ENCODE measurements around the gene BTBD17.

The BTBD17 gene

GRCh38 chr17:74324521-74324920 is 37.1 kb downstream of the BTBD17 start:
- no peak for DNase-seq (ENCODE audit: low spot score)
- Histone ChIP-seq H3K14ac (ENCODE audit: low read length) (no peak overlapping the region), H3K27me3 (ENCODE audit: control insufficient read depth in 3 of 3, insufficient read depth in 3 of 3, low read depth in 1 of 3, low read length in 3 of 3) (peaks cover 6 to 71% (median 19%) of the 10 kb centered on the region in 3 experiments), H2BK12ac (ENCODE audit: low read length) (no peak overlapping the region), H2AK5ac (ENCODE audit: low read depth, low read length) (no peak overlapping the region), H3K4me2 (ENCODE audit: insufficient read depth, low read length, poor library complexity, severe bottlenecking) (no peak overlapping the region), H3K27ac (replicated peaks; ENCODE audit: low read length) (no peak overlapping the region), H3K36me3 (replicated peaks in 1 of 2; ENCODE audit: control insufficient read depth in 2 of 2, insufficient read depth in 2 of 2, low read length in 2 of 2) (no peaks in the 10 kb centered on the region), H4K91ac (ENCODE audit: low read depth, low read length, poor library complexity) (no peak overlapping the region), H2BK120ac (ENCODE audit: low read depth, low read length) (no peak overlapping the region), H4K8ac (ENCODE audit: low read depth, low read length) (no peak overlapping the region), H2AFZ (ENCODE audit: low read length) (no peak overlapping the region), H3K79me1 (ENCODE audit: low read depth, low read length) (no peaks in the 10 kb centered on the region), H3K9me3 (replicated peaks in 1 of 2; ENCODE audit: control insufficient read depth in 2 of 2, insufficient read depth in 1 of 2, low read depth in 1 of 2, low read length in 2 of 2) (no peaks in the 10 kb centered on the region), H2BK5ac (ENCODE audit: low read length) (no peak overlapping the region), H3K4me1 (ENCODE audit: control insufficient read depth in 2 of 2, insufficient read depth in 1 of 2, low read depth in 1 of 2, low read length in 2 of 2) (peaks cover 10 to 12% of the 10 kb centered on the region in 2 donors), H3K9ac (ENCODE audit: low read depth, low read length, poor library complexity) (no peak overlapping the region), H3K4ac (ENCODE audit: low read length) (no peak overlapping the region), H3K18ac (ENCODE audit: low read length) (no peak overlapping the region), H2BK15ac (ENCODE audit: low read length) (no peak overlapping the region), H3K23ac (ENCODE audit: low read depth, low read length, poor library complexity) (no peak overlapping the region), H3K4me3 (ENCODE audit: low read length in 2 of 2) (no peak overlapping the region)
- no CpG with 5 or more reads among the region's 6 CpGs for WGBS, 2 donors (ENCODE audit: extremely low coverage in 2 of 2, insufficient read length in 2 of 2, insufficient replicate concordance in 1 of 2)

GRCh38 chr17:74318391-74318790 is 43.3 kb downstream of the BTBD17 start:
- Histone ChIP-seq H3K18ac (ENCODE audit: low read length) (no peak overlapping the region), H2AK5ac (ENCODE audit: low read depth, low read length) (no peak overlapping the region)

GRCh38 chr17:74317071-74317470 is 44.6 kb downstream of the BTBD17 start:
- Histone ChIP-seq H3K27ac (replicated peaks; ENCODE audit: low read length) (no peak overlapping the region), H3K4me1 (ENCODE audit: control insufficient read depth in 2 of 2, insufficient read depth in 1 of 2, low read depth in 1 of 2, low read length in 2 of 2) (peaks cover 0 to 3% of the 10 kb centered on the region in 2 donors), H3K9ac (ENCODE audit: low read depth, low read length, poor library complexity) (no peak overlapping the region), H4K91ac (ENCODE audit: low read depth, low read length, poor library complexity) (no peak overlapping the region), H2BK12ac (ENCODE audit: low read length) (no peak overlapping the region), H3K79me1 (ENCODE audit: low read depth, low read length) (no peaks in the 10 kb centered on the region), H2BK120ac (ENCODE audit: low read depth, low read length) (no peak overlapping the region), H3K4me2 (ENCODE audit: insufficient read depth, low read length, poor library complexity, severe bottlenecking) (no peak overlapping the region), H4K8ac (ENCODE audit: low read depth, low read length) (no peak overlapping the region), H3K27me3 (ENCODE audit: control insufficient read depth in 3 of 3, insufficient read depth in 3 of 3, low read depth in 1 of 3, low read length in 3 of 3) (peaks cover 0 to 48% (median 2%) of the 10 kb centered on the region in 3 experiments), H3K9me3 (replicated peaks in 1 of 2; ENCODE audit: control insufficient read depth in 2 of 2, insufficient read depth in 1 of 2, low read depth in 1 of 2, low read length in 2 of 2) (peaks cover 0 to 3% of the 10 kb centered on the region in 2 donors), H3K36me3 (replicated peaks in 1 of 2; ENCODE audit: control insufficient read depth in 2 of 2, insufficient read depth in 2 of 2, low read length in 2 of 2) (no peaks in the 10 kb centered on the region), H3K4me3 (ENCODE audit: low read length in 2 of 2) (no peak overlapping the region), H3K4ac (ENCODE audit: low read length) (no peak overlapping the region), H3K14ac (ENCODE audit: low read length) (peak overlapping the region; percentile 77), H2BK5ac (ENCODE audit: low read length) (no peak overlapping the region), H3K18ac (ENCODE audit: low read length) (no peak overlapping the region), H2AFZ (ENCODE audit: low read length) (no peak overlapping the region), H2BK15ac (ENCODE audit: low read length) (peak overlapping the region; percentile 35), H2AK5ac (ENCODE audit: low read depth, low read length) (peak overlapping the region; percentile 22), H3K23ac (ENCODE audit: low read depth, low read length, poor library complexity) (no peak overlapping the region)
- no CpG with 5 or more reads among the region's 16 CpGs for WGBS, 2 donors (ENCODE audit: extremely low coverage in 2 of 2, insufficient read length in 2 of 2, insufficient replicate concordance in 1 of 2)
- no peak for DNase-seq (ENCODE audit: low spot score)

More at GRCh38 chr17:74318391-74318790, 43.3 kb downstream of the BTBD17 start:
- no peak overlapping the region for H2BK12ac ChIP-seq (ENCODE audit: low read length)
- peaks cover 0 to 3% of the 10 kb centered on the region in 2 donors for H3K4me1 ChIP-seq (ENCODE audit: control insufficient read depth in 2 of 2, insufficient read depth in 1 of 2, low read depth in 1 of 2, low read length in 2 of 2)
- no peak overlapping the region for H4K91ac ChIP-seq (ENCODE audit: low read depth, low read length, poor library complexity)
- H2BK5ac ChIP-seq (ENCODE audit: low read length), result no peak overlapping the region
- H2BK15ac ChIP-seq (ENCODE audit: low read length), result peak overlapping the region; percentile 43
- no peak overlapping the region for H3K4ac ChIP-seq (ENCODE audit: low read length)
- H4K8ac ChIP-seq (ENCODE audit: low read depth, low read length), result no peak overlapping the region
- H3K14ac ChIP-seq (ENCODE audit: low read length), result no peak overlapping the region
- no peaks in the 10 kb centered on the region for H3K9me3 ChIP-seq (replicated peaks in 1 of 2; ENCODE audit: control insufficient read depth in 2 of 2, insufficient read depth in 1 of 2, low read depth in 1 of 2, low read length in 2 of 2)
- WGBS, 2 donors (ENCODE audit: extremely low coverage in 2 of 2, insufficient read length in 2 of 2, insufficient replicate concordance in 1 of 2), result no CpG with 5 or more reads among the region's 10 CpGs
- H2AFZ ChIP-seq (ENCODE audit: low read length), result no peak overlapping the region
- peaks cover 0 to 52% (median 2%) of the 10 kb centered on the region in 3 experiments for H3K27me3 ChIP-seq (ENCODE audit: control insufficient read depth in 3 of 3, insufficient read depth in 3 of 3, low read depth in 1 of 3, low read length in 3 of 3)
- no peak for DNase-seq (ENCODE audit: low spot score)
- H2BK120ac ChIP-seq (ENCODE audit: low read depth, low read length), result no peak overlapping the region
- no peak overlapping the region for H3K27ac ChIP-seq (replicated peaks; ENCODE audit: low read length)
- peak overlapping the region; percentile 3 for H3K9ac ChIP-seq (ENCODE audit: low read depth, low read length, poor library complexity)
- no peak overlapping the region for H3K23ac ChIP-seq (ENCODE audit: low read depth, low read length, poor library complexity)
- no peaks in the 10 kb centered on the region for H3K36me3 ChIP-seq (replicated peaks in 1 of 2; ENCODE audit: control insufficient read depth in 2 of 2, insufficient read depth in 2 of 2, low read length in 2 of 2)
- H3K79me1 ChIP-seq (ENCODE audit: low read depth, low read length), result no peaks in the 10 kb centered on the region
- no peak overlapping the region for H3K4me3 ChIP-seq (ENCODE audit: low read length in 2 of 2)
- H3K4me2 ChIP-seq (ENCODE audit: insufficient read depth, low read length, poor library complexity, severe bottlenecking), result no peak overlapping the region

GRCh38 chr17:74316220-74316619 is 45.4 kb downstream of the BTBD17 start:
- no peak overlapping the region for H3K4ac ChIP-seq (ENCODE audit: low read length)
- H3K27ac ChIP-seq (replicated peaks; ENCODE audit: low read length), result no peak overlapping the region
- no peak overlapping the region for H4K8ac ChIP-seq (ENCODE audit: low read depth, low read length)
- H3K27me3 ChIP-seq (ENCODE audit: control insufficient read depth in 3 of 3, insufficient read depth in 3 of 3, low read depth in 1 of 3, low read length in 3 of 3), result peaks cover 0 to 42% (median 2%) of the 10 kb centered on the region in 3 experiments
- H3K79me1 ChIP-seq (ENCODE audit: low read depth, low read length), result no peaks in the 10 kb centered on the region
- H3K18ac ChIP-seq (ENCODE audit: low read length), result peak overlapping the region; percentile 86
- no peak for DNase-seq (ENCODE audit: low spot score)
- H3K9ac ChIP-seq (ENCODE audit: low read depth, low read length, poor library complexity), result no peak overlapping the region
- no peaks in the 10 kb centered on the region for H3K36me3 ChIP-seq (replicated peaks in 1 of 2; ENCODE audit: control insufficient read depth in 2 of 2, insufficient read depth in 2 of 2, low read length in 2 of 2)
- H2BK12ac ChIP-seq (ENCODE audit: low read length), result no peak overlapping the region
- peaks cover 0 to 3% of the 10 kb centered on the region in 2 donors for H3K9me3 ChIP-seq (replicated peaks in 1 of 2; ENCODE audit: control insufficient read depth in 2 of 2, insufficient read depth in 1 of 2, low read depth in 1 of 2, low read length in 2 of 2)
- H3K4me1 ChIP-seq (ENCODE audit: control insufficient read depth in 2 of 2, insufficient read depth in 1 of 2, low read depth in 1 of 2, low read length in 2 of 2), result peaks cover 0 to 3% of the 10 kb centered on the region in 2 donors
- H3K23ac ChIP-seq (ENCODE audit: low read depth, low read length, poor library complexity), result no peak overlapping the region
- H2BK120ac ChIP-seq (ENCODE audit: low read depth, low read length), result no peak overlapping the region
- no peak overlapping the region for H3K4me2 ChIP-seq (ENCODE audit: insufficient read depth, low read length, poor library complexity, severe bottlenecking)
- no peak overlapping the region for H2BK15ac ChIP-seq (ENCODE audit: low read length)
- H2AK5ac ChIP-seq (ENCODE audit: low read depth, low read length), result no peak overlapping the region
- H2AFZ ChIP-seq (ENCODE audit: low read length), result no peak overlapping the region
- no peak overlapping the region for H4K91ac ChIP-seq (ENCODE audit: low read depth, low read length, poor library complexity)
- no CpG with 5 or more reads among the region's 10 CpGs for WGBS, 2 donors (ENCODE audit: extremely low coverage in 2 of 2, insufficient read length in 2 of 2, insufficient replicate concordance in 1 of 2)
- no peak overlapping the region for H2BK5ac ChIP-seq (ENCODE audit: low read length)
- peak overlapping the region; percentile 79 for H3K14ac ChIP-seq (ENCODE audit: low read length)
- no peak overlapping the region for H3K4me3 ChIP-seq (ENCODE audit: low read length in 2 of 2)
